ENCODE measurements around the gene MAP7D3. TPM values are rescaled to one million over a fixed set of nuclear protein-coding genes. Genes with fewer than 3 reads are reported as not detected.

Gene MAP7D3
- total and polyA plus RNA-seq, 2 of the 4 experiments (the other 2 are of a cell fraction): 10.0 to 23.8 TPM

DNA sequence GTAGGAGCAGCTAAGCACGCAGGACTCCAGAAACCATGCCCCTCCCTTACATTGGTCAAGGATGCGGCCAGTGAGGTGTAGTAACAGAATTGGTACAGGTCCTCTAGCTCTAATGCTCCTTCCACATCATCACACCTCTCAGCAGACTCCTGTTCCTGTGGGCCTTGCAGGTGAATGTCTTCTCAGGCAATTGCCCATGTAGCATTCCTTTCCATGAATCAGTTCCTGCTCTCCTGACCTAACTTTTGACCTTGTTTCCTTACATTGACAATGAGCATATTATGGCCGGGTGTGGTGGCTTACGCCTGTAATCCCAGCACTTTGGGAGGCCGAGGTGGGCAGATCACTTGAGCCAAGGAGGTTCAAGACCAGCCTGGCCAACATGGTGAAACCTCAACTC is 31.3 kb downstream of the MAP7D3 start:
- no peaks in the 10 kb centered on the region for H4K20me1 ChIP-seq (ENCODE audit: insufficient read depth, low read length)
- H2AK5ac ChIP-seq (ENCODE audit: low read depth, low read length): no peak overlapping the region
- H2BK20ac ChIP-seq (ENCODE audit: low read depth, low read length): no peak overlapping the region
- no peak overlapping the region for H3K18ac ChIP-seq (ENCODE audit: low read depth, low read length)
- H3K27ac ChIP-seq (ENCODE audit: insufficient read depth, low read length): no peak overlapping the region
- no CpG with 5 or more reads among the region's 5 CpGs for WGBS, 2 experiments (ENCODE audit: extremely low coverage in 2 of 2, insufficient read length in 1 of 2)
- no peak overlapping the region for H4K91ac ChIP-seq (ENCODE audit: insufficient read depth, low read depth, low read length)
- no peaks in the 10 kb centered on the region for H3K79me1 ChIP-seq (ENCODE audit: low read depth in 1 of 2, low read length in 2 of 2)
- in situ Hi-C loops (cut with MboI; ENCODE audit: low sequenced_read_pairs) (no loop called here), intact Hi-C loops (cut with micrococcal nuclease) (no loop called here), dilution Hi-C loops (cut with HindIII; ENCODE audit: low sequenced_read_pairs, unreplicated experiment) (no loop called here)
- BruUV-seq (replicated peaks): no TSS peak
- H2AK9ac ChIP-seq (replicated peaks; ENCODE audit: low read depth, low read length, poor library complexity): no peak overlapping the region
- H3K9me1 ChIP-seq (ENCODE audit: insufficient read depth, low read length): peaks cover 3% of the 10 kb centered on the region; the same call in 1 of the 2 replicates
- DNase-seq (no peak), ATAC-seq (ENCODE audit: low read depth) (no peak)
- H2BK15ac ChIP-seq (ENCODE audit: low read depth, low read length): no peak overlapping the region
- no peak for TF ChIP-seq FOS (IDR thresholded peaks at IDR 0.05; ENCODE audit: low read depth, low read length)
- no peak for TF ChIP-seq RCOR1 (IDR thresholded peaks at IDR 0.05; ENCODE audit: insufficient replicate concordance, low read length)
- no peak for TF ChIP-seq CEBPB (IDR thresholded peaks at IDR 0.05; ENCODE audit: low read depth, low read length)
- TF ChIP-seq RAD21 (IDR thresholded peaks at IDR 0.05; ENCODE audit: low read length): no peak
- TF ChIP-seq ELK1 (IDR thresholded peaks at IDR 0.05; ENCODE audit: borderline replicate concordance, low read depth, low read length): no peak
- no peak for TF ChIP-seq RFX5 (IDR thresholded peaks at IDR 0.05; ENCODE audit: low read depth, low read length)
- no peak for TF ChIP-seq POLR2A (IDR thresholded peaks at IDR 0.05; ENCODE audit: low read depth, low read length)
- TF ChIP-seq MXI1 (IDR thresholded peaks at IDR 0.05; ENCODE audit: borderline replicate concordance, low read depth, low read length): no peak
- TF ChIP-seq, protein P1, sequence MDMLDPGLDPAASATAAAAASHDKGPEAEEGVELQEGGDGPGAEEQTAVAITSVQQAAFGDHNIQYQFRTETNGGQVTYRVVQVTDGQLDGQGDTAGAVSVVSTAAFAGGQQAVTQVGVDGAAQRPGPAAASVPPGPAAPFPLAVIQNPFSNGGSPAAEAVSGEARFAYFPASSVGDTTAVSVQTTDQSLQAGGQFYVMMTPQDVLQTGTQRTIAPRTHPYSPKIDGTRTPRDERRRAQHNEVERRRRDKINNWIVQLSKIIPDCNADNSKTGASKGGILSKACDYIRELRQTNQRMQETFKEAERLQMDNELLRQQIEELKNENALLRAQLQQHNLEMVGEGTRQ (IDR thresholded peaks at IDR 0.05; ENCODE audit: low read depth, low read length): no peak
- no peak for TF ChIP-seq NFE2L2 (IDR thresholded peaks at IDR 0.05; ENCODE audit: low read depth, low read length)
- TF ChIP-seq SMC3 (IDR thresholded peaks at IDR 0.05; ENCODE audit: low read depth, low read length): no peak
- no peak for TF ChIP-seq BHLHE40 (IDR thresholded peaks at IDR 0.05; ENCODE audit: low read depth, low read length)
- TF ChIP-seq CHD1 (IDR thresholded peaks at IDR 0.05; ENCODE audit: low read depth, low read length): no peak
- no peak for TF ChIP-seq MAZ (IDR thresholded peaks at IDR 0.05; ENCODE audit: borderline replicate concordance, low read depth, low read length)
- TF ChIP-seq MAFK (IDR thresholded peaks at IDR 0.05; ENCODE audit: low read depth, low read length): no peak
- TF ChIP-seq, protein P2, sequence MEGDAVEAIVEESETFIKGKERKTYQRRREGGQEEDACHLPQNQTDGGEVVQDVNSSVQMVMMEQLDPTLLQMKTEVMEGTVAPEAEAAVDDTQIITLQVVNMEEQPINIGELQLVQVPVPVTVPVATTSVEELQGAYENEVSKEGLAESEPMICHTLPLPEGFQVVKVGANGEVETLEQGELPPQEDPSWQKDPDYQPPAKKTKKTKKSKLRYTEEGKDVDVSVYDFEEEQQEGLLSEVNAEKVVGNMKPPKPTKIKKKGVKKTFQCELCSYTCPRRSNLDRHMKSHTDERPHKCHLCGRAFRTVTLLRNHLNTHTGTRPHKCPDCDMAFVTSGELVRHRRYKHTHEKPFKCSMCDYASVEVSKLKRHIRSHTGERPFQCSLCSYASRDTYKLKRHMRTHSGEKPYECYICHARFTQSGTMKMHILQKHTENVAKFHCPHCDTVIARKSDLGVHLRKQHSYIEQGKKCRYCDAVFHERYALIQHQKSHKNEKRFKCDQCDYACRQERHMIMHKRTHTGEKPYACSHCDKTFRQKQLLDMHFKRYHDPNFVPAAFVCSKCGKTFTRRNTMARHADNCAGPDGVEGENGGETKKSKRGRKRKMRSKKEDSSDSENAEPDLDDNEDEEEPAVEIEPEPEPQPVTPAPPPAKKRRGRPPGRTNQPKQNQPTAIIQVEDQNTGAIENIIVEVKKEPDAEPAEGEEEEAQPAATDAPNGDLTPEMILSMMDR (conservative IDR thresholded peaks at IDR 0.05; ENCODE audit: low read depth, low read length): no peak
- H3K23ac ChIP-seq (ENCODE audit: low read depth, low read length): no peak overlapping the region
- H3K14ac ChIP-seq (replicated peaks; ENCODE audit: low read depth, low read length): no peak overlapping the region
- no peak overlapping the region for H3K4ac ChIP-seq (ENCODE audit: low read depth, low read length)
- H2BK120ac ChIP-seq (ENCODE audit: low read depth, low read length): no peak overlapping the region
- no peak overlapping the region for H3K9ac ChIP-seq (ENCODE audit: low read depth, low read length)
- H3K4me3 ChIP-seq (ENCODE audit: insufficient read depth, low read depth, low read length): no peak overlapping the region
- H4K5ac ChIP-seq (ENCODE audit: low read depth, low read length): no peak overlapping the region
- no peak overlapping the region for H3K56ac ChIP-seq (ENCODE audit: extremely low read depth, insufficient read depth, low read length)
- H3K27me3 ChIP-seq (ENCODE audit: control insufficient read depth, insufficient read depth, low read length): no peaks in the 10 kb centered on the region
- peaks cover 13% of the 10 kb centered on the region for H3K36me3 ChIP-seq (ENCODE audit: control insufficient read depth, insufficient read depth, low read length)
- CTCF ChIA-PET: no interaction called here
- POLR2A ChIA-PET (ENCODE audit: unreplicated experiment): no interaction called here
- H2BK5ac ChIP-seq (ENCODE audit: low read depth, low read length, poor library complexity, severe bottlenecking): no peak overlapping the region
- peaks cover 3% of the 10 kb centered on the region; the same call in 1 of the 2 replicates for H3K4me1 ChIP-seq (ENCODE audit: control insufficient read depth, insufficient read depth, low read length)
- no peak overlapping the region for H4K8ac ChIP-seq (ENCODE audit: low read depth in 2 of 2, low read length in 2 of 2)
- H2AFZ ChIP-seq (replicated peaks; ENCODE audit: low read length, poor library complexity): no peak overlapping the region
- no peak overlapping the region for H3K4me2 ChIP-seq (ENCODE audit: low read depth, low read length)
- no peaks in the 10 kb centered on the region for H3K9me3 ChIP-seq (ENCODE audit: control insufficient read depth, insufficient read depth, low read length)
